Measurements from ENCODE around the gene L3MBTL2.
"Not testable (repeated sequence)": the region's sequence is repeated elsewhere in the genome, so short reads cannot be mapped to it uniquely, and the experiment has no call there.

L3MBTL2 gene

DNA sequence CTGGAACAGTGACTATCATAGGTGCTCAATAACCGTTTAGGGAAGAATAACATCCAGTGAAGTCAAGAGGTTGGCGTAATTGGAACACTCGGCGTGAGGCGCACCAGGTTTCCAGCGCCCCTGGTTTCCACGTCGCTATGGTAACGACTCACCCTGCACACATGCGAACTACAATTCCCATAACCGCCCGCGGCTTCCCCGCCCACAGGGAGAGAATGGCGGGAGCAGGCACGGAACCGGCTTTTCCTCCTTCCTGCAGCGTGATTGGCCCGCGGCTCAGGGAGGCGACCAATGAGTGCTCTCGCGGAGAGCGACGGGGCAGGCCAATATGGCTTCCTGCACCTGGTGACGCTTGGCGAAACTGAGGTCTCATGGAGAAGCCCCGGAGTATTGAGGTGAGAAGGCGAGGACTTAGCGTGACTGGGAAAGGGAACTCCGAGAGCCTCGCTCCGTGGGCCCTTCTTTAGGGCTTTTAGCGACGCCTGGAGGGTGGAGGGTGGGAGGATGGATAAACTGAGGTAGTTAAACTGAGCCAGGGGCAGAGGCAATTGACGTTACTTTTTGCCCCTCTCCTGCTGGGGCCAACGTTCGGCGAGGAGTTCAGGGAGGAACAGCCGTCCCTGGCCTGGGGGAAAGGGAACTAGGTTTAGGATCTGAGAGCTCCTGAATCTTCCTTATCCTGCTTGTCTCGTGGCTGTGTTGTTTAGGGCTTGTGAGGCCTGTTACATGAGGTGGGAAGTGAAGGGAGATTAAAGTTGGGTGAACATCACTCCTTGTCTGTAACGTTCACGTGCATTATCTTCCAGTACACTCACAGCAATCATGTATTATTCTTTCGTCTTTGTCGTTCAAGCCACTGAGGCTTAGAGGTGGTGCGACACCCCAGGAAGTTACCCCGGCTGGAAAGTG lies at the start of gene L3MBTL2:
Gene L3MBTL2, plus strand, starts transcription at position 321 of the 909 bp plus-strand sequence. Its CDS starts 51 bp downstream, at position 372.
- peak; percentile 81 for DNase-seq (ENCODE audit: low read depth)

- DNase-seq (ENCODE audit: low read depth) = no peak
Measured at GRCh38 chr22:41157083-41157482, 48.0 kb upstream of the L3MBTL2 start.

- DNase-seq (ENCODE audit: low read depth) = no peak
Measured at GRCh38 chr22:41169157-41169556, 36.0 kb upstream of the L3MBTL2 start.

DNA sequence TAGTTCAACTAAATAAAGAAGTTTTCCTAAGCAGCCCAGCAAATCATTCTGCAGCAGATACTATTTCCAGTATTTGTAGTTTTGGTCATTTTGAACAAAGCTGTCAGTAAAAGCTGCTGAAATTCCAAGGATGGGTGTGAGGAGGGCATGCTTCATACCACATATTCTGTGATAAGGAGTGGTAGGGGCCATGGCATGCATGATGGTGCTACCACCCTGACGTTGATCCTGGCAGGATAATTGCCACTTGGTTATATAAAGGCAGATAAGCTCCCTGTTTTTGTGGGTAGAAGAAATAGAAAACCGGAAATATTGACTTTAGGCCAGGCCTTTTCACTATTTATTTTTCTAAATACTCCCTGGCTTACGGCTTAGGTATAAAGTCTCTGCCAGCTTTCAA lies 33.1 kb upstream of the L3MBTL2 start:
- DNase-seq (ENCODE audit: low read depth) = no peak

GRCh38 chr22:41175546-41175945 lies 29.6 kb upstream of the L3MBTL2 start:
- DNase-seq (ENCODE audit: low read depth) = no peak

DNA sequence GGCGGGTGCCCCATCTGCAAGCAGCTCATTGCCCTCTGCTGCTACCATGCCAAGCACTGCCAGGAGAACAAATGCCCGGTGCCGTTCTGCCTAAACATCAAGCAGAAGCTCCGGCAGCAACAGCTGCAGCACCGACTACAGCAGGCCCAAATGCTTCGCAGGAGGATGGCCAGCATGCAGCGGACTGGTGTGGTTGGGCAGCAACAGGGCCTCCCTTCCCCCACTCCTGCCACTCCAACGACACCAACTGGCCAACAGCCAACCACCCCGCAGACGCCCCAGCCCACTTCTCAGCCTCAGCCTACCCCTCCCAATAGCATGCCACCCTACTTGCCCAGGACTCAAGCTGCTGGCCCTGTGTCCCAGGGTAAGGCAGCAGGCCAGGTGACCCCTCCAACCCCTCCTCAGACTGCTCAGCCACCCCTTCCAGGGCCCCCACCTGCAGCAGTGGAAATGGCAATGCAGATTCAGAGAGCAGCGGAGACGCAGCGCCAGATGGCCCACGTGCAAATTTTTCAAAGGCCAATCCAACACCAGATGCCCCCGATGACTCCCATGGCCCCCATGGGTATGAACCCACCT lies 28.0 kb upstream of the L3MBTL2 start:
- DNase-seq (ENCODE audit: low read depth) = no peak

DNA sequence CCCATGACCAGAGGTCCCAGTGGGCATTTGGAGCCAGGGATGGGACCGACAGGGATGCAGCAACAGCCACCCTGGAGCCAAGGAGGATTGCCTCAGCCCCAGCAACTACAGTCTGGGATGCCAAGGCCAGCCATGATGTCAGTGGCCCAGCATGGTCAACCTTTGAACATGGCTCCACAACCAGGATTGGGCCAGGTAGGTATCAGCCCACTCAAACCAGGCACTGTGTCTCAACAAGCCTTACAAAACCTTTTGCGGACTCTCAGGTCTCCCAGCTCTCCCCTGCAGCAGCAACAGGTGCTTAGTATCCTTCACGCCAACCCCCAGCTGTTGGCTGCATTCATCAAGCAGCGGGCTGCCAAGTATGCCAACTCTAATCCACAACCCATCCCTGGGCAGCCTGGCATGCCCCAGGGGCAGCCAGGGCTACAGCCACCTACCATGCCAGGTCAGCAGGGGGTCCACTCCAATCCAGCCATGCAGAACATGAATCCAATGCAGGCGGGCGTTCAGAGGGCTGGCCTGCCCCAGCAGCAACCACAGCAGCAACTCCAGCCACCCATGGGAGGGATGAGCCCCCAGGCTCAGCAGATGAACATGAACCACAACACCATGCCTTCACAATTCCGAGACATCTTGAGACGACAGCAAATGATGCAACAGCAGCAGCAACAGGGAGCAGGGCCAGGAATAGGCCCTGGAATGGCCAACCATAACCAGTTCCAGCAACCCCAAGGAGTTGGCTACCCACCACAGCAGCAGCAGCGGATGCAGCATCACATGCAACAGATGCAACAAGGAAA lies 27.3 kb upstream of the L3MBTL2 start:
- no peak for DNase-seq (ENCODE audit: low read depth)

- DNase-seq (ENCODE audit: low read depth) = no peak
Measured at GRCh38 chr22:41178425-41178975, 26.6 kb upstream of the L3MBTL2 start.

DNA sequence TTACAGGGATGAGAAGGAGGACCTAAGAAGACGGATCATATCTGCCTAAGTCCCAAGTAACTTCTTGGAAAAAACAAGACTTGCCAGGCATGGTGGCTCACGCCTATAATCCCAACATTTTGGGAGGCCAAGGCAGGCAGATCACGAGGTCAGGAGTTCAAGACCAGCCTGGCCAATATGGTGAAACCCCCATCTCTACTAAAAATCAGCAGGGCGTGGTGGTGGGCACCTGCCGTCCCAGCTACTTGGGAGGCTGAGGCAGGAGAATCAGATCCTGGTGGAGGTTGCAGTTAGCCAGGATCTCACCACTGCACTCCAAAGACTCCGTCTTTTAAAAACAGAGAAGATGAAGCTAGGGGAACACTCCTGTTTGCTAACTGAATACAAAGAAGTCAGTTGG lies 24.8 kb upstream of the L3MBTL2 start:
- not testable (repeated sequence) for DNase-seq (ENCODE audit: low read depth)

- DNase-seq (ENCODE audit: low read depth) = no peak
Measured at GRCh38 chr22:41180926-41181325, 24.2 kb upstream of the L3MBTL2 start.

DNA sequence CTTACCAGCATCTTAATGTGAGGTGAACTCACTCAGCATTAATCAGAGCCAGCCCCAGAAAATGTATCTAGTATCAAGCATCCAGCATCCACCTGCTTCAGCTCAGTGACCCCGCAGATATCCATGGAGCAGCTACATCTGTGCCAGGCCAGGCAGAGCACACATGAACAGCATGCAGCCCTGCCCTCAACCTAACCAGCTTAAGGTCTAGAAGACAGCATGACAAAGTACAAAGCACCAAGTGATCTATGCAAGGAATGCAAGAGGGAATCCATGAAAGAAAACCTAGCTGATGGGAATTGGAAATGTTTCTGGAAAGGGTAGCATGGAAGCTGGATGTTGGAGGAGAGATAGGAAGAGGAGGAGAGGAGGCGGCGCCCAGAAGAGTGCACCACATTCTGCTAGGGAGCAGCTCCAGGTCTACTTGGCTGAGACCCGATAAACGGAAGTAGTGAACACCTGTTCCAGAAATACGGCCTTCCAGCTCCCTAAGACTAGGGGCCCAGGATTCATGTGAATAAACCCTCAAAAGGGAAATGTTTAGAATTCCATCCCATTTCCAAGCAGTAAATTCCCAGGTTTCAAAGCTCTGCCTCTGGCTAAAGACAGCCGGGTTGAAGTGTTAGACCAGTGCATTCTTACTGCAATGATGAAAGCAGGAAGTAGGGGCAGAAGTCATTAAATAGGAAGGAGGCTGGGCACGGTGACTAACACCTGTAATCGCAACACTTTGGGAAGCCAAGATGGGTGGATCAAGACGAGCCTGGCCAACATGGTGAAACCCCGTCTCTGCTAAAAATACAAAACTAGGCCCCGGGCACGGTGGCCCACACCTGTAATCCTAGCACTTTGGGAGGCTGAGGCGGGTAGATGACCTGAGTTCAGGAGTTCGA lies 23.5 kb upstream of the L3MBTL2 start:
- DNase-seq (ENCODE audit: low read depth) = no peak

DNA sequence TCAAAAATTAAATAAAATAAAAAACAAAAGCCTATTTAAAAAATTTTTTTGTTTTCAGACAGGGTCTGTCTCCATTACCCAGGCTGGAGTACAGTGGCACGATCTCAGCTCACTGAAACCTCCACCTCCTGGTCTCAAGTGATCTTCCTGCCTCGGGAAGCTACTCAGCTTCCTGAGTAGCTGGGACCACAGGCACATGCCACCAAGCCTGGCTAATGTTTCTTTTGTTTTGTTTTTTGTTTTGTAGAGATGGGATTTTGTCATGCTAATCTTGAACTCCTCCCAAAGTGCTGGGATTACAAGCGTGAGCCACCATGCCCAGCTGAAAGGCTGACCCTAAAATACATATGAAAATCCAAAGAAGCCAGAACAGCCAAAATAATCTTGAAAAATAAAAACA lies 20.4 kb upstream of the L3MBTL2 start:
- no peak for DNase-seq (ENCODE audit: low read depth)

GRCh38 chr22:41191467-41191866 lies 13.6 kb upstream of the L3MBTL2 start:
- DNase-seq (ENCODE audit: low read depth) = no peak

- DNase-seq (ENCODE audit: low read depth) = no peak
Measured at GRCh38 chr22:41193829-41194228, 11.3 kb upstream of the L3MBTL2 start.

- DNase-seq (ENCODE audit: low read depth) = peak; percentile 50
Measured at GRCh38 chr22:41197038-41197972, 7.8 kb upstream of the L3MBTL2 start.

GRCh38 chr22:41198027-41198580 lies 7.0 kb upstream of the L3MBTL2 start:
- no peak for DNase-seq (ENCODE audit: low read depth)

GRCh38 chr22:41201141-41201540 lies 4.0 kb upstream of the L3MBTL2 start:
- DNase-seq (ENCODE audit: low read depth) = no peak

DNA sequence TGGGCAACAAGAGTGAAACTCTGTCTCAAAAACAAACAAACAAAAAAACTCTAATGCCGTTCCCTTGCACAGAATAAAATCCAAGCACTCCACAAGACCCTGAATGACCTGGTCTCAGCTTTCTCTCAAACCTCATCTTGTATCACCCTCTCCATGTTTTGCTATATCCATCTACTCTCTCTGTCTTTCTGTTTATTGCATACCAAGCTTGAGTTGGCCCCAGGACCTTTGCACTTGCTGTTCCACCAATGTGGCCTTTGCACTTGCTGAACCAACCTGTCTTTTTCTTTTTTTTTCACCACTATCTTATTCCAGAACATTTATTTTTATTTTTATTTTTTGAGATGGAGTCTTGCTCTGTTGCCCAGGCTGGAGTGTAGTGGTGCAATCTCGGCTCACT lies 2.0 kb upstream of the L3MBTL2 start:
- DNase-seq (ENCODE audit: low read depth) = no peak

DNA sequence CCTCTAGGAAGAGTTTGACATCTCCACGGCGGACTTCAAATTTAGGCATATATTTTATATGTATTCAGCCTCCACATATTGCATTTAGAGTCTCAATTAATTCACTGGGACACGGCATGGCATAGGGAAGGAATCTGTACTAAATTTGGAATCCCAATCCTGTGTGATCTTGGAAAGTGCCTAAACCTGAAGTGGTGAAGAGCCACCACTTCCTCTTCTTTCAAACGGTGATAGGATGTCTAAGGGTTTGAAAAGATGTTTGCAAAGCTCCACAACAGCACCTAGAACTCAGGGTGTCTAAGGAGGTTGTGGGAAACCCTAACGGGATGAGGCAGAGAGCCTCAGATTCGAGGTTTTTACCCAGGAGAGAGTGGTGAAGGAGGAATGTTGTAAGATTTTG lies 1.0 kb upstream of the L3MBTL2 start:
- no peak for DNase-seq (ENCODE audit: low read depth)

DNA sequence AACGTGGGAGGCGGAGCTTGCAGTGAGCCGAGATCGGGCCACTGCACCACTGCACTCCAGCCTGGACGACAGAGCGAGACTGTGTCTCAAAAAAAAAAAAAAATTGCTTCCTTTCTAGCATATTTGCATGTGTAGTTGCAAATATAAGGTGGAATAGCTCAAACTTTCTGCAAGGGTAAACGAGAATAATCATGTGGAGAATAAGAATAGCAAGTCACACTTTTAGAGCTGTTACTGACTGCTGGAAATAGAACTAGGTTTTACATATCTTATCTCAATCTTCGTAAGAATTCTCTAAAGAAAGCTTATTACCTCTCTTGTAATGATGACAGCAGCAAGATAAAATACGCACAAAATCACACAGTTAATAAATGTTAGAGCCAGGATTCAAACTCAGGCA lies 1.6 kb downstream of the L3MBTL2 start:
- no peak for DNase-seq (ENCODE audit: low read depth)
